Effector CD8-positive, alpha-beta T cell (primary cell): ENCODE data around the gene MYADML2.
"Not testable (repeated sequence)": the region's sequence is repeated elsewhere in the genome, so short reads cannot be mapped to it uniquely, and the experiment has no call there.

Source experiments
- DNase-seq: peaks from one replicate; lab custom pipeline; 2025; lab: John Stamatoyannopoulos, UW
- total RNA-seq, 4 experiments: gene quantifications; one replicate each; lab custom pipeline; 2026; lab: John Stamatoyannopoulos, UW

MYADML2 gene, protein sequence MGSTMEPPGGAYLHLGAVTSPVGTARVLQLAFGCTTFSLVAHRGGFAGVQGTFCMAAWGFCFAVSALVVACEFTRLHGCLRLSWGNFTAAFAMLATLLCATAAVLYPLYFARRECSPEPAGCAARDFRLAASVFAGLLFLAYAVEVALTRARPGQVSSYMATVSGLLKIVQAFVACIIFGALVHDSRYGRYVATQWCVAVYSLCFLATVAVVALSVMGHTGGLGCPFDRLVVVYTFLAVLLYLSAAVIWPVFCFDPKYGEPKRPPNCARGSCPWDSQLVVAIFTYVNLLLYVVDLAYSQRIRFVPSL
- 0 reads per million in 4 experiments for total RNA-seq

DNA sequence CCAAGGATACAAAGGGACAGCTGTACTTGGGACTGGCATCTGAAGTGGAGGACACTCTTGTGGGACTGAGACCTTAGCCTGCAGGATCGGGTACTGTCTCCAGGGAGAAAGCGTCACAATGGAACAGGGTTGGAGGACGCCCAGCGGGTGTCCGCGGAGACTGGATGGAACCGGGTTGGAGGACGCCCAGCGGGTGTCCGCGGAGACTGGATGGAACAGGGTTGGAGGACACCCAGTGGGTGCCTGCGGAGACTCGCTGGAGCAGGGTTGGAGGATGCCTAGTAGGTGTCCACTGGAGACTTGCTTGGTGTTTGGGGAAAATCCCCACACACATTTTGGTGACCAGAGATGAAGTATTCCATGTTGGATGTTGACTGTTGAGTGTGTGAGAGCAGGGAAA is at the start of gene MYADML2:
Gene MYADML2 (minus strand): TSS at position 45 of the 400 bp plus-strand sequence. CDS start 5,492 bp downstream, outside the sequence.
- DNase-seq: no peak

DNA sequence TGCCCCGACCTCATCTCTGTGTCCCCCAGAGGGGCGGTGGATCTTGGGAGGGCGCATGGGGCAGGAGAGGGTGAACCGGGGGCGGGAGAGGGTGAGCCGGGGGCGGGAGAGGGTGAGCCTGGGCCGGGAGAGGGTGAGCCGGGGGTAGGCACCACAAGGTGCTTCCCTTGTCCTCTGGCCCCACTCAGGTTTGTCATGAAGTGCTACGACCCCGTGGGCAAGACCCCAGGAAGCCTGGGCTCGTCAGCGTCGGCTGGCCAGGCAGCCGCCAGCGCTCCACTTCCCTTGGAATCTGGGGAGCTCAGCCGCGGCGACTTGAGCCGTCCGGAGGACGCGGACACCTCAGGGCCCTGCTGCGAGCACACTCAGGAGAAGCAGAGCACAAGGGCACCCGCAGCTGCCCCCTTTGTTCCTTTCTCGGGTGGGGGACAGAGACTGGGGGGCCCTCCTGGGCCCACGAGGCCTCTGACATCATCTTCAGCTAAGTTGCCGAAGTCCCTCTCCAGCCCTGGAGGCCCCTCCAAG is 49.3 kb upstream of the MYADML2 start:
- no peak for DNase-seq

DNA sequence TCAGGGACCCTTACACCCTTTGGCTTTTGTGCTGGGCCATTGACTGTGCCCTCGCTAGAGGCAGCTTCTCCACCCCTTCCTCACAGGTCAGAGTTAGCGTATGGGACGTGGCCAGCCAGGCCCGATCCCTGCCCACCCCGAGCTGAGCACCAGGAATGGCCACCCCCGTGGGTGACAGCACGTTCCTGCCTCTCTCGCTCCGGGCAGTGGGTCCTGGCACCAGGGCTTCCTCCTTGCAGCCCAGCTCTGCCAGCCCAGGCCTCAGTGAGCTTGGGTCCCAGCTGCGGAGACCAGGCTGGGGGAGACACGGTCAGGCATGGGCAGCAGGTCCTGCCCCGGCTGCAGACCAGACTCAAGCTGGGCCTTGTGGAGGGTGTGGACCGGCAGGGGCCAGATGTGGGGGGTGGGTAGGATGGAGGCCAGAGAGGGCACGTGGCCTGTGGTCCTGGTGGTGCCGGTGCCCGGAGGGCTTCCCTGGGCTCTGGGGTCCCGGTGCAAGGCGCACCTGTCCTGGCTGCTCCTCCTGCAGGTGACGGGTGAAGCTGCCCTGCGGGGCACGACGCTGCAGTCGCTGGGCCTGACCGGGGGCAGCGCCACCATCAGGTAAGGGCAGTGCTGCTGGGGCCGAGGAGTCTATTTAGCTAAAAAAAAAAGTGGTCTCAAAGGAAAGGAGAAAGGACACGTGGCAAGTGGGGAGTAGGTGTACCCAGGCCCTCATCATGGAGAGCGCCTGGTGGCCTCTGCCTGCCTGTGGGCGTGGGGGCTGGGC is 48.6 kb upstream of the MYADML2 start:
- no peak for DNase-seq

DNA sequence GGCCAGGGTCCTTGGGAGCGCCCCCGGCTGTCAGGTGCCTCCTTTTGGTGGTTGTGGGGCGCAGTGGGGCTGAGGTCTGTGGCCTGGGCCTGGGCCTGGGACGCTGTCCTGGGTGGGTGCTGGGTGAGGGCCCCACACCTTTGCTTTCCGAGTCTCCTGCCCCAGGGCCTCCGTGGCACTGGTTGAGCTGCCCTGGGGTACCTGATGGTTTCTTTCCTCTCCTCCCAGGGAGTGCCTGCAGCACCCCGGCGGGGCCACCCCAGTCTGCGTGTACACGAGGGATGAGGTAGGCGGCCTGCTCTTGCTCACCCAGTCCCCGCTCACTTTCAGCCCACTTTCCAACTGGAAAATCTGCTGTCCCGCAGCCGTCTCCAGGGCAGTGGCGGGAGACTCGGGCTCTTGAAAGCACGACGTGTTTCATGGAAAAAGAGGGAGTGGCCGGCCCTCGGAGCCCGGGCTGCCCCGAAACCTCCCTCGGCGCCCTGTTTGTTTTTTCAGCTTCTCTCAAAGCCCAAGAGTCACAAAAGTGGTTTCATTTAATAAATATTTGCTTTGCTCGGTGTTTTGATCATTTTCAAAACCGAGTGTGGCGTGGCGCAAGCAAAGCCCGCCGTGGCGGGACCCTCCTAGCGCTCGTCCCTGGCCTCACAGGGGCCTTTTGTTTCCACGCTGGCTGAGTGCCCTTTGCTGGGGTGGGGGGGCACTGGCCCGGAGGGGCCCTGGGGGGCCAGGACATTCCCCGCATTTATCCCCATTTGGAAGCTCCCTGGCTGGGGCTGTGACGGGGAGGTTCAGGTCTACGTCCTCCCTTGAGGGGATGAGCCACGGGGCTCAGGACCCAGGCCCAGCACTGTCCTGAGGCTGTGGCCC is 47.8 kb upstream of the MYADML2 start:
- DNase-seq: no peak

DNA sequence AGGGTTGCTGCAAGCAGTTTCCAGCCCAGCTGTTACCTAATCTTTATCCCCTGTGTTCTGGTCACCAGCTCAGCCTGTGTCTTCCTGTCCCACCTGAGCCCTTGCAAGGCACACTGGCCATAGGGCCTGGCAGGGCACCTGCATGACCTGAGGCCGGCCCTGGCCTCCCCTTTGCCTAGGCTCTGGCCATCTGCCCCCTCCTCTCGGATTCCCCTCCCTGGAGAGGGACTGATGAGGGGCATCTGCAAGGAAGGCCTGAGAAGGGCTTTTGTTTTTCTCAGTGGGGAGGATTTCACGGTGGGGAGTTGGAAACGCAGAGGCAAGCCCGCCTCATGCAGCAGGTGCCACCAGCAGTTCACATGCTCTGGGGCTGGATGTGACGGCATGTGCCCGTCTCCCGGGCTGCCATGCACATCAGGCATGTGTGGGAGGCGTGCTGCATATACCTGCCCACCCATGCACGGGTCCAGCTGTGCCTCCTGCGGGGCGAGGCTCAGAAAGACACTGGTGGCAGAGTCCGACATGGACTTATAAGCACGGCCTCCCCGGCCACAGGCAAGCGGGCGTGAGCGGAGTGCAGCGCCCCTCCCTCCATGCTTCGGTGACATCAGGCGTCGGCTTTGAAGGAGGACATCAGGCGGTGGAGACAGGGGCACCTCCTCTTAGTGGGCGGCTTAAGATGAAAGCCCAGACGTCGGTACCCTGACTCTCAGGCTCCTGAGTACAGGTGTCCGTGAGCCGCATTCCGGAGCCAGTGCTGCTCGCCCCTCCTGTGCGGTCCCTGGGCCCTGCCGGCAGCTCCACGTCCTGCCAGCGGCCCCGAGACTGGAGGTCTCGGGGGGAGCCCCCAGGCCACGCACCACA is 46.9 kb upstream of the MYADML2 start:
- DNase-seq: no peak

DNA sequence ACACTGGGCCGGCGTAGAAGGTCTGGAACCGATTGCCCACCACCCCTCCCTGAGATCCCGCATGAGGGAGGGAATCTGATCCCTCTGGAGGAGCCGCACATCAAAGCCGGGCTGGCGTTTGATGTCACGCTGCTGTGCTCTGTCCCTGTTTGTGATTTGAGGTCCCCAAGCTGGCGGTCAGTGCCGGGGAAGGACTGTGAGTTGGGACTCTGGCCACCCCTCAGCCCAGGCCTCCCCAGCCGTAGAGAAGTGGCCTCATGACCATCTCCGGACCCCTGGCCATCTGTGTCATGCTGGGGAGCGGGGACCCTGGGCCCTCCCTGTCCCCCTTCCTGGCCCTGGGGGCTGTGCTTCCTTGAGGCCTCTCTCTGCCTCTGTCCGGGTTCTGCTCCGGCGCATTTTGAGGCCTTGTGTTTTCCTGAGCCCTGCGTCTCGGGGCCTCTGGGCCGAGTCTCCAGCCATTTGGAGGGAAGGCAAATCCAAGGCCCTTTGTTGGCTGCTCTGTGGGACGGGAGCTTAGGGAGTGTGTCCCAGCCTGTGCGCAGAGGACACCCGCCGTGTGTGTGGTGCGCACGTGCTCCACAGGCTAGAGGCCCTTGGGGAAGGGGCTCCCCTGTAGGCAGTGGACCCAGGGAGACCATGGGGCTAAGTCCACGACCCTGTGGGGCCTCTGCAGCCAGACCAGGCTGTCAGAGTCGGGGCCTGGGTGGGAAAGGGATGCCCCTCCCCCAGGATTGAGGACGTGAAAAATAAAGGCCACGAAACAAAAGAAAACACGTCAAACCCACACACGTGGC is 45.5 kb upstream of the MYADML2 start:
- DNase-seq: no peak

DNA sequence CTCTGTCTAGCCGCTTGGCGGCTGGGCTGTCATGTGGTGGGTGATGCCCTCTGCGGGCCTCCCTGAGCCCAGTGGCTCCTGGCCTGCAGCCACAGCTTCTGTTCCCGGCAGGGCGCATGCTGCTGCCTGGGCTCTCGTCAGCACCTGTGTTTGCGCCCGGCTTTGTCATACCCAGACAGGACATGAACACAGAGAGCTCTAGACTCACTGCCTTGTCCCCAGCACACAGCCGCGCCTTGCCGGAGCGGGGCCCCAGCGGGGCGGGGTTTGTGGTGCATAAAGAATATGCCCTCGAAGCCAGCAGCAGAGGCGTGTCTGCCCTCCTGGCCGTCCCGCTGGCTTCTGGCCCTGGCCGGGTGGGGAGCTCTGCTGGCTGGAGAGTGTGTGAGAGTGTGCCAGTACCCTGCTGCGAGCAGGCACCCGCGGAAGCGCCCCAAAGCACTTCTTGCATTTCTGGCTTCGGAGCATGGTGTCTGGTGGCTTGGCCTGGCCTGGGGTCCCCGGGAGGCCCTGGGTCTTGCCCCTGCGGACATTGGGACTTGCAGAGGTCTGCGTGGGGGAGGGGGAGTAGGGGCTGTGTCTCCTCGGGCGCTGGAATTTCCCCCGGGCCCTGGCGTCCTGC is 44.8 kb upstream of the MYADML2 start:
- DNase-seq: no peak

DNA sequence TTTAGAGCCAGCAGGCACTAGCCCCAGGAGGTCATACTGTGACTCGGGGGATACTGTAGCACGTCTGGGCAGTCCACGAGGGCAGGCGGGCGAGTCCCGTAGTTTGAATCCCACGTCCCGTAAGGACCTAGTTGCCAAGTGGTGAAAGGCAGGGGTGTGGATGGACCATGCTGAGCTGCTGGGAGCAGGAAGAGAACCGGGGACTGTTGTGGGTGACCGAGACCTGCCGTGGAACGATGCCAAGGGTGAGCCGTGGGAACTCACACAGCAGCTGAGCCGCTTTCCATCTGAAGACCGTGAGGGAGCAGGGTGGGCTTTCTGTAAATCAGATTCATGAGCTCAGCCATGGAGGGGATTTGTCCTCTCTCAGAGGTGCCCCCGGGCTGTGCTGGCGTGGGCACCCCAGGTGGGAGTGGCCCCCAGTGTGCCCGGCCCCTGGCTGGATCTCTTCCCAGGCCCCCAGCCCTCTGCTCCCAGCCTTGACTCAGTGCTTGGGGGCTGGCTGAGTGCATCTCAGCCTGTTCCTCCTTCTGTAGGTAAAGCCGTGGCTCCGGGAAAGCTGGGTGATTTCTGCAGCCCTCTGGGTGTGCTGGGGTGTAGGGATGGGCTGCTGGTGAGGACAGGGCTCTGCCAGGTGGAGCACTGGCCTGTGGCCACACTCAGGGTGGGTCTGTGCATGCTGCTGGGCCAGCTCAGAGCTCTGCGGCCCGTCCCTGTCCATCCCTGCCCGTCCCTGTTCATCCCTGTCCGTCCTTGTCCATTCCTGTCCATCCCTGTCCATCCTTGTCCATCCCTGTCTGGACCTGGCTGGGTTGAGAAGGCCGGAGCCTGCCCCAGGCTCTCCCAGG is 44.0 kb upstream of the MYADML2 start:
- DNase-seq: no peak

DNA sequence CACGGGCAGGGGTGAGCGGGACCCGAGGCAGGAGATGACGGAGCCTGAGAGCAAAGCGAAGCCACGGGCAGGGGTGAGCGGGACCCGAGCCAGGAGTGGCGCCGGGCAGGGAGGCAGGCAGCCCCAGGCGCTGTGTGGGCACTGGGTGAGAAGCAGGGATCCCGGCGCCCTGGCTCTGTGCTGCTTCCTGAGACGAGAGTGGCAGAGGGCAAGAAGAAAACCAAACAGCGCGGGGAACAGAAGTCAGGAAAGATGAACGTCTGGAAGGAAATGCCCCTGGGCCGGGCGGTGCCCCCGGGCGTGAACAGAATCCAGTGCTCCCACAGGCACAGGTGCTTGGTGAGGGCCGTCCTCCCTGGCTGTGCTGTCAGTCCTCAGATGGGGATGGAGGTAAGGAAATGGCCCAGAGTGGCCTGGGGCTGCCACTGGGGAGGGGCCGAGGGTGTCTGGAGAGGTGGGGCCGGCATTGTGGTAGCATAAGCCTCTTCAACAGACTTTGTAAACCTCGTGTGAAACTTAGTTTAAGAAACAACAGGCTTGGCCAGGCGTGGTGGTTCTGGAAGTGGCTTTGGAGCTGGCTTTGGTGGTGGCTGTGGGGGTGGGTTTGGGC is 40.2 kb upstream of the MYADML2 start:
- no peak for DNase-seq

DNA sequence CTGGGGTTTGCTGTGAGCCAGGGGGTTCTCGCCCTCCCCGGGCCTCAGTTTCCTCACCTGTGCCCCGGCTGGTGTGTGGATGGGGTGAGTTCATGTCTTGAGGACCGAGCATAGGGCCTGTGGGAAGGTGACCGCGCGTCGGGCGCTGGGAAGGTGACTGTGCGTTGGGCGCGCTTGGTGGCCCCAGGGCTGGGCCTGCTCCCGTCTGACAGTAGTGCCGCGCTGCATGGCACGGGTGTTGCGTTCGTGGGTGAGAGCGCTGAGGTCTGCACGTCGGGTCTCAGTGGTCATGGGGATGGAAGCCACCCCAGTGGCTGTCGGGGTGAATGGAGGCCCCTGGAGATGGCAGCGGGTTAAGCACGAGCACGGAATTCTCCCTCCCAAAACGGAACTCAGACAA is 39.6 kb upstream of the MYADML2 start:
- DNase-seq: no peak

DNA sequence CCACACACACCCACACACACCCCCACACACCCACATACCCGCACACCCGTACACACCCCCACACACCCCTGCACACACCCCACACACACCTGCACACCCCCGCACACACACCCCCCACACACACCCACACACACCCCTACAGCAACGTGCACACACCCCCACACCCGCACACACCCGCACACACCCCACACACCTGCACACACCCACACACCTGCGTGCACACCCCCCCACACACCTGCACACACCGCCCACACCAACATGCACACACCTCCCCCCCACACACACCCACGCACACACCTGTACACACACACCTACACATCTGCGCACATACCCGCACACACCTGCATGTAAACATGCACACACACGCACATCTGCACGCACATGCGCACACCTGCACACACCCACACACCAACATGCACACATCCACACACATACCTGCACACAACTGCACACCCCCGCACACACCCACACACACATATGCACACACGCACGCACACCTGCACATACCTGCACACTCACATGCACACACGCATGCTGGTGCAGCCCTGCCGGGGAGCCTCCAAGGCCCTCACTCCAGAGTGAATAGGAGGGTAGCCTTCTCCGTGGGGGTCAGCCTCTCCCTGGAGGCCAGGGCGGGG is 37.9 kb upstream of the MYADML2 start:
- DNase-seq: no peak

DNA sequence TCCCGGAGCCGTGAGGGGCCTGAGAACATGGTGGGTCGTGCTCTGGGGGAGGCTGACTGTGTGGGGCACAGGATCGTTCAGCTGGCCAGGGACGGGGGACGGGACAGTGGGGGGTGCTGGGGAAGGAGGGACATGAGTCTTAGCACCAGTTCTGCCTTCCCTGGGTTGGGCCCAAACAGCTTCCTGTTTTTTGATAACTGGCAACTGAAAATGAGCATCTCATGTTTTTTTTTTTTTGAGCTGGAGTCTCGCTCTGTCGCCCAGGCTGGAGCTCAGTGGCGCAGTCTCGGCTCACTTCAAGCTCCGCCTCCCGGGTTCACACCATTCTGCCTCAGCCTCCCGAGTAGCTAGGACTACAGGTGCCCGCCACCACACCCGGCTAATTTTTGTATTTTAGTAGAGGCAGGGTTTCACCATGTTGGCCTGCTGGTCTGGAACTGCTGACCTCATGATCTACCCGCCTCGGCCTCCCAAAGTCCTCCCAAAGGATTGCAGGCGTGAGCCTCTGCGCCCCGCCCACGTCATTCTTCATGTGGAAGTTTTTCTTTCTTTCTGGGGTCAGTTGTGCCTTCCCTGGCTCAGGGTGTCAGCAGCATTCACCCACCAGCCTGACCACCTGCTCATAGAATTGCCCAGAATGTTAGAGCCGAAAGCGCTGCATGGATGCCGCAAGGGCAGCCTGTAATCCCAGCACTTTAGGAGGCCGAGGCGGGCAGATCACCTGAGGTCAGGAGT is 36.8 kb upstream of the MYADML2 start:
- DNase-seq: no peak

DNA sequence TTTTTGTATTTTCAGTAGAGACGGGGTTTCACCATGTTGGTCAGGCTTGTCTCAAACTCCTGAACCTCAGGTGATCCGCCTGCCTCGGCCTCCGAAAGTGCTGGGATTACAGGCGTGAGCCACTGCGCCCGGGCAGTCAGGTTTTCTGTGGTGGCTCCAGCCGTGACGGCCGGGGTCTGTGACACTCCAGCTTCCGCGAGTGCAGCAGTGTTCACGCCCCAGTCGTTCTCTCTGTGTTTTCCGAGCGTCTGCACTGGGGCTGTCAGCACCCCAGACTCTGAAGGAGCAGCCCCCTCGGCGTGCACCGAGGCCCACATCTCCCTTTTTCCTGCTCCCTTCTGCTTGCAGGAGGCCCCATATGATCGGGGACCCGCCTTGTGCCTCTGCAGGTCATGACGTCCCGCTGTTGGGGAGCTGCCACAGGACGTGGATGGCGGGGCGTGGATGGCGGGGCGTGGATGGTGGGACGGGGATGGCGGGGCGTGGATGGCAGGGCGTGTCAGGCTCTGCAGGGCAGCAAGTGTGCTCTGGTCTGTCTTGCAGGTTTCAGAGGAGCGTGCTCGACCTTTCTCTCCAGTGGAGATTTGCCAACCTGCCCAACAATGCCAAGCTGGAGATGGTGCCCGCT is 36.1 kb upstream of the MYADML2 start:
- DNase-seq: no peak

DNA sequence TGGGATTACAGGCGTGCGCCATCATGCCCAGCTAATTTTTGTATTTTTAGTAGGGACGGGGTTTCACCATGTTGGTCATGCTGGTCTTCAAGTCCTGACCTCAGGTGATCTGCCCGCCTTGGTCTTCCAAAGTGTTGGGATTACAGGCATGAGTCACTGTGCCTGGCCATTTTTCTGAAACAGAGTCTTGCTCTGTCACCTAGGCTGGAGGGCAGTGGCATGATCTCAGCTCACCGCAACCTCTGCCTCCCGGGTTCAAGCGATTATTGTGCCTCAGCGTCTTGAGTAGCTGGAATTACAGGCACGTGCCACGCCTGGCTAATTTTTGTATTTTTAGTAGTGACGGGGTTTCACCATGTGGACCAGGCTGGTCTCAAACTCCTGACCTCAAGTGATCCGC is 34.5 kb upstream of the MYADML2 start:
- not testable (repeated sequence) for DNase-seq

DNA sequence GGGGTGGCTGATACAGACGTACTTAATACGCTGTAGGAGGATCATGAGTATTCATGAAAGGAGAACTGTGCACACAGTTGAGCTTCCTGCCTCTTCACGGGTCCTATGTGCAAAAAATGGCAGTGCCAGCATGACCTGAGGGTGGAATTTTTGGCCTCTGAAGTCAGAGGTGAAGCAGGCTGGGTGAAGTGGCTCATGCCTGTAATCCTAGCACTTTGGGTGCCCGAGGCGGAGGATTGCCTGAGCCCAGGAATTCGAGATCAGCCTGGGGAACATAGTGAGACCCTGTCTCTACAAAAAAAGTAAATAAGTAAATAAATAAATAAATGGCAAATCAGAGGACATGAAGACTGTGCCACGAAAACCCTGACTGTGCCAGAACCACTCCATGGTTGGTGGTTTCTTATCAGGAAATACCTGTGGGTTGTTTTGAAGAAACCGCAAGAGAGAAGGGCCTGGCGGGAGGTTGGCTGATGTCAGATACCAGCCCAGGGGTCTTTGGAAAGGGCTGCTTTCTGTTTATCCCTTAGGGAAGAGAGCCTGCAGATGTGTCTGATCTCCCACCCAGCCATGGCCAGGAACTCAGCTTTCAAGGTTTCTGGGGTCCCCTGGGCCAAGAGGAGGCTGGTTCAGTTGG is 33.8 kb upstream of the MYADML2 start:
- DNase-seq: no peak

DNA sequence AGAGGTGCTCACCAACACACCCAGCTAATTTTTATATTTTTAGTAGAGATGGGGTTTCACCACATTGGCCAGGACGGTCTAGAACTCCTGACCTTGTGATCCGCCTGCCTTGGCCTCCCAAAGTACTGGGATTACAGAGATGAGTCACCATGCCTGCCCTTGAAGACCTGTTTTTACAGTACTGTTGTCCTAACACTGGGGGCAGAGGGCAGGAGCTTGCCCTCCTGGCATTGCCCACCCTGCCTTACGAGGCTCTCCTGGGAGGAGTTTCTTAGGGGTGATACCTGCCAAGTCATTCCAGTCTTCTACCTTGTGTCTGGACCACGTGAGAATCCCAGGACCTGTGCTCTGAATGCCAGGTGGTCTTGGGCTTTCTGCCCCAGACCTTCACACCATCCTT is 33.1 kb upstream of the MYADML2 start:
- DNase-seq: no peak
